Measurements from ENCODE around the gene PRDM2.

The PRDM2 gene

DNA sequence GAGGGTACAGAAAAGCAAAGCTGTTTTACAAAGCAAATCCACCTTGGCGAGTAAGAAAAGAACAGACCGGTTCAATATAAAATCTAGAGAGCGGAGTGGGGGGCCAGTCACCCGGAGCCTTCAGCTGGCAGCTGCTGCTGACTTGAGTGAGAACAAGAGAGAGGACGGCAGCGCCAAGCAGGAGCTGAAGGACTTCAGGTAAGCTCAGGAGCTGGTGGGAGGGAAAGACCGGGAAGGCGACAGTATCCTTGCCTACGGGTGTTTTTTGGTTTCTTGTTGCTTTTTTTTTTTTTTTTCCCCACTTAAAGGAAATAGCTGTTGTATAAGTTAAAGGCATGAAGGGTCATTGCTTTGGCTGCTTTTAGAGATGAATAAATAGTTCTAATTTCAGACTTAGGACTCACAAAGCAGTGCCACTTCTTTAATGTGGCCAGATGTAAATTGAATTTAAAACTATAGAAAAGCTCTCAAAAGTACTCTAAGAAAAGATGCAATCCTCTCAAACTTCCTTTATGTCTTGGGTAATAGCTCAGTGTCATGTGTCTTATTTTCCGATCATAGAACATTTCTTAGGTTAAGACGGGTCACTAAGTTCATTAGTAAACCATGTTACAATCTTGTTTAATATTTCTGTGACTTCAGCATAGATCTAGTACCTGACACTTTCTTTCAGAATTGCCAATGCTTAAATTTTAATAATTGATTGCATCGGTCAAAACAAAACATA, 82.8 kb downstream of the PRDM2 start:
- ATAC-seq, result no peak
- TF ChIP-seq RARB (CRISPR knock-in tag; IDR thresholded peaks at IDR 0.05), result no peak
- no peak for TF ChIP-seq POU6F1 (CRISPR knock-in tag; IDR thresholded peaks at IDR 0.05; ENCODE audit: borderline replicate concordance, low read depth)
- TF ChIP-seq TSHZ2 (CRISPR knock-in tag; IDR thresholded peaks at IDR 0.05), result no peak

GRCh38 chr1:13783551-13783950, 83.6 kb downstream of the PRDM2 start:
- no peak for ATAC-seq
- TF ChIP-seq ZFP30 (CRISPR knock-in tag; IDR thresholded peaks at IDR 0.05) (no peak), OSR1 (CRISPR knock-in tag; IDR thresholded peaks at IDR 0.05) (no peak), TSHZ2 (CRISPR knock-in tag; IDR thresholded peaks at IDR 0.05) (no peak), ARNTL (CRISPR knock-in tag; IDR thresholded peaks at IDR 0.05; ENCODE audit: borderline replicate concordance, low read depth) (no peak), ESRRG (CRISPR knock-in tag; IDR thresholded peaks at IDR 0.05) (no peak)

- ATAC-seq, result no peak
- TF ChIP-seq ZNF70 (CRISPR knock-in tag; IDR thresholded peaks at IDR 0.05), result no peak
Measured at GRCh38 chr1:13784971-13785370, 85.0 kb downstream of the PRDM2 start.

- TF ChIP-seq ZNF8 (CRISPR knock-in tag; IDR thresholded peaks at IDR 0.05) (no peak), TOX (CRISPR knock-in tag; IDR thresholded peaks at IDR 0.05; ENCODE audit: borderline replicate concordance) (no peak), OSR1 (CRISPR knock-in tag; IDR thresholded peaks at IDR 0.05) (no peak), PATZ1 (CRISPR knock-in tag; IDR thresholded peaks at IDR 0.05; ENCODE audit: borderline replicate concordance) (no peak), TCF4 (CRISPR knock-in tag; IDR thresholded peaks at IDR 0.05; ENCODE audit: borderline replicate concordance) (no peak), GLIS3 (CRISPR knock-in tag; IDR thresholded peaks at IDR 0.05) (no peak), ZFP30 (CRISPR knock-in tag; IDR thresholded peaks at IDR 0.05) (no peak), TSHZ2 (CRISPR knock-in tag; IDR thresholded peaks at IDR 0.05) (no peak), ARNTL (CRISPR knock-in tag; IDR thresholded peaks at IDR 0.05; ENCODE audit: borderline replicate concordance, low read depth) (no peak), POU6F1 (CRISPR knock-in tag; IDR thresholded peaks at IDR 0.05; ENCODE audit: borderline replicate concordance, low read depth) (no peak), ESRRG (CRISPR knock-in tag; IDR thresholded peaks at IDR 0.05) (no peak), CSRNP3 (CRISPR knock-in tag; IDR thresholded peaks at IDR 0.05) (no peak)
- TF ChIP-seq, protein P1, sequence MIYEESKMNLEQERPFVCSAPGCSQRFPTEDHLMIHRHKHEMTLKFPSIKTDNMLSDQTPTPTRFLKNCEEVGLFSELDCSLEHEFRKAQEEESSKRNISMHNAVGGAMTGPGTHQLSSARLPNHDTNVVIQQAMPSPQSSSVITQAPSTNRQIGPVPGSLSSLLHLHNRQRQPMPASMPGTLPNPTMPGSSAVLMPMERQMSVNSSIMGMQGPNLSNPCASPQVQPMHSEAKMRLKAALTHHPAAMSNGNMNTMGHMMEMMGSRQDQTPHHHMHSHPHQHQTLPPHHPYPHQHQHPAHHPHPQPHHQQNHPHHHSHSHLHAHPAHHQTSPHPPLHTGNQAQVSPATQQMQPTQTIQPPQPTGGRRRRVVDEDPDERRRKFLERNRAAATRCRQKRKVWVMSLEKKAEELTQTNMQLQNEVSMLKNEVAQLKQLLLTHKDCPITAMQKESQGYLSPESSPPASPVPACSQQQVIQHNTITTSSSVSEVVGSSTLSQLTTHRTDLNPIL (CRISPR knock-in tag; IDR thresholded peaks at IDR 0.05; ENCODE audit: low read depth), result no peak
- no peak for ATAC-seq
Measured at GRCh38 chr1:13786541-13786940, 86.6 kb downstream of the PRDM2 start.

Measured in SK-N-SH treated with all-trans-retinoic acid at 6 μM for 48 hours (cell line).